HUES6 (cell line): ENCODE measurements around the gene RAB8B.
"Not testable (repeated sequence)": the region's sequence is repeated elsewhere in the genome, so short reads cannot be mapped to it uniquely, and the experiment has no call there.

Source experiments
- H3K27ac ChIP-seq: 2 replicates; pipeline ENCODE4 v1.7.0; 2013; ENCODE audit warnings: low read depth, mild to moderate bottlenecking, low read length, inconsistent platforms
- H3K27me3 ChIP-seq: 2 replicates; pipeline ENCODE4 v1.6.1; 2013; ENCODE audit warnings: low read length; ENCODE audit not compliant: control insufficient read depth, insufficient read depth
- H3K36me3 ChIP-seq: 2 replicates; pipeline ENCODE4 v1.6.1; 2013; ENCODE audit warnings: low read length; ENCODE audit not compliant: control insufficient read depth, insufficient read depth
- H3K4me1 ChIP-seq: 2 replicates; pipeline ENCODE4 v1.6.1; 2013; ENCODE audit warnings: low read length; ENCODE audit not compliant: control insufficient read depth, insufficient read depth
- H3K4me3 ChIP-seq: 2 replicates; pipeline ENCODE4 v1.5.1; 2013; ENCODE audit warnings: low read depth, low read length
- H3K9ac ChIP-seq: one replicate; pipeline ENCODE4 v1.6.1; 2013; ENCODE audit warnings: mild to moderate bottlenecking, low read length
- H3K9me3 ChIP-seq: 2 replicates; pipeline ENCODE4 v1.6.1; 2013; ENCODE audit warnings: low read depth, low read length; ENCODE audit not compliant: control insufficient read depth, insufficient read depth

The RAB8B gene

GRCh38 chr15:63194880-63195568 lies 5.6 kb downstream of the RAB8B start:
- H3K27ac ChIP-seq = no peak overlapping the region

GRCh38 chr15:63195569-63196015 lies 6.2 kb downstream of the RAB8B start:
- peaks cover 50% of the 10 kb centered on the region for H3K4me1 ChIP-seq
- H3K9ac ChIP-seq = no peak overlapping the region
- H3K4me3 ChIP-seq = no peak overlapping the region
- H3K36me3 ChIP-seq = no peaks in the 10 kb centered on the region
- H3K9me3 ChIP-seq = no peaks in the 10 kb centered on the region
- H3K27me3 ChIP-seq = no peaks in the 10 kb centered on the region
- no peak overlapping the region for H3K27ac ChIP-seq

More at GRCh38 chr15:63194880-63195568, 5.6 kb downstream of the RAB8B start:
- Histone ChIP-seq H3K36me3 (no peaks in the 10 kb centered on the region), H3K9me3 (no peaks in the 10 kb centered on the region), H3K27me3 (no peaks in the 10 kb centered on the region), H3K4me1 (peaks cover 56% of the 10 kb centered on the region), H3K4me3 (no peak overlapping the region), H3K9ac (no peak overlapping the region)

DNA sequence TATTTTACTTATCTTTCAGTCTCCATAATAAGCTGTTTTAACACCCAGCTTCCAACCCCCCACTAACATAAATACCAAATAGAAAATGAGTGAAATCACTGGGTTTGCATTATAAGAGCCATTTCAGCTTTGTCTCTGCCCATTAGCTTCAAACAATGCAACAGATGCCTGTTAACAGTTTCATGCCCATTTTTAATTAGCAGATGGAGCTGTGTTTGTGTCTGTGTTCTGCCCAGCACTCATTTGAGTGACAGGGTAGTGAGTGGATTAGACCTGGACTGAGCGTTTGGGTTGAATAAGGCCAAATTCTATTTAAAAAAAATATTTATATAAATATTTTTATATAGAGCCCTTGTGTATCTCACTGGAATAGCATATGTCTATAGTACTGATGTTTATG lies 7.4 kb downstream of the RAB8B start:
- Histone ChIP-seq H3K36me3 (0 out of 2 replicates have a peak, but pooled peaks cover 3% of the 10 kb centered on the region), H3K9ac (no peak overlapping the region), H3K4me1 (peaks cover 44% of the 10 kb centered on the region), H3K9me3 (no peaks in the 10 kb centered on the region), H3K4me3 (no peak overlapping the region), H3K27ac (no peak overlapping the region), H3K27me3 (no peaks in the 10 kb centered on the region)

- H3K36me3 ChIP-seq = 0 out of 2 replicates have a peak, but pooled peaks cover 3% of the 10 kb centered on the region
- no peak overlapping the region for H3K27ac ChIP-seq
- H3K9ac ChIP-seq = no peak overlapping the region
- H3K9me3 ChIP-seq = no peaks in the 10 kb centered on the region
- H3K27me3 ChIP-seq = no peaks in the 10 kb centered on the region
- peaks cover 43% of the 10 kb centered on the region for H3K4me1 ChIP-seq
- no peak overlapping the region for H3K4me3 ChIP-seq
Observed at GRCh38 chr15:63197626-63198025, 8.2 kb downstream of the RAB8B start.

DNA sequence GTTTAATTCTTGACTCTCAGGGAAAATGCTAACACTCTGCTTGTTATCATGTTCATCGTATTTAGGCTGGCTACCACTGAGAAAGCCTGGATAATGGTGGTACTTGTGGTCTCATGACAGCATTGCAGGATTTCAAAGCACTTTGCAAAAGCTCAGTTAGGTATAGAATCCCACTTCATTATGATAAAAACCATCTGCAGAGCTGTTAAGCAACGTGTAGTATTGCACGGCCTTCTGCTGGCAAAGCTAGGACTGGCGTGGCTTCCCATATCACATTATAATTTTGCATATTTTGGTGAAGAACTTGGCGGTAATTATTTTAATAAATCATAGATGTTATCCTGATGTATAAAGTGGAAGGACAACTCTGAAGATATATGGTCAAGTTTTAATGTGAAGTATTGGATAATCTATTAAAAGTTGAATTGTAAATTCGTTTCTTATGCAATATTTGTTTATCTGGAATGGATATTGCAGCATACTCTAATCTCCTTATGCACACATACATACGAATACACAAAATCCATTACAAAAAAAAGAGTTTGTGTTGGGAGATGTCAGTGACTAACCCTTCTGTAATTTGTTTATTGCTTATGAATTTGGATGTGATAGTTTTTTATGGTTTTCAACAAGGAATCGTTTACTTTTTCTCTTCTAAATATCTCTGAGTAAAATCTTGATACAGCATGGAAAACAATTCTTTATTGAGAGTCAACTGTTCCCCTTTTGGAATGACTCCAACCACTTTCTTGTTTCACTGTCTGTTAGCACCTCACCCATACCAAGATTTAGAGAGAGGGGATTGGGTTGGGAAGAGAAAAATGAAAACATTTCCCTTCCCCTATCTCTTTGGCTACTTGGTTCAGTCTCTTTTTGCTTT lies 9.2 kb downstream of the RAB8B start:
- H3K4me3 ChIP-seq = no peak overlapping the region
- H3K27ac ChIP-seq = no peak overlapping the region
- H3K27me3 ChIP-seq = no peaks in the 10 kb centered on the region
- H3K4me1 ChIP-seq = peaks cover 43% of the 10 kb centered on the region
- H3K9me3 ChIP-seq = no peaks in the 10 kb centered on the region
- no peak overlapping the region for H3K9ac ChIP-seq
- 0 out of 2 replicates have a peak, but pooled peaks cover 3% of the 10 kb centered on the region for H3K36me3 ChIP-seq

DNA sequence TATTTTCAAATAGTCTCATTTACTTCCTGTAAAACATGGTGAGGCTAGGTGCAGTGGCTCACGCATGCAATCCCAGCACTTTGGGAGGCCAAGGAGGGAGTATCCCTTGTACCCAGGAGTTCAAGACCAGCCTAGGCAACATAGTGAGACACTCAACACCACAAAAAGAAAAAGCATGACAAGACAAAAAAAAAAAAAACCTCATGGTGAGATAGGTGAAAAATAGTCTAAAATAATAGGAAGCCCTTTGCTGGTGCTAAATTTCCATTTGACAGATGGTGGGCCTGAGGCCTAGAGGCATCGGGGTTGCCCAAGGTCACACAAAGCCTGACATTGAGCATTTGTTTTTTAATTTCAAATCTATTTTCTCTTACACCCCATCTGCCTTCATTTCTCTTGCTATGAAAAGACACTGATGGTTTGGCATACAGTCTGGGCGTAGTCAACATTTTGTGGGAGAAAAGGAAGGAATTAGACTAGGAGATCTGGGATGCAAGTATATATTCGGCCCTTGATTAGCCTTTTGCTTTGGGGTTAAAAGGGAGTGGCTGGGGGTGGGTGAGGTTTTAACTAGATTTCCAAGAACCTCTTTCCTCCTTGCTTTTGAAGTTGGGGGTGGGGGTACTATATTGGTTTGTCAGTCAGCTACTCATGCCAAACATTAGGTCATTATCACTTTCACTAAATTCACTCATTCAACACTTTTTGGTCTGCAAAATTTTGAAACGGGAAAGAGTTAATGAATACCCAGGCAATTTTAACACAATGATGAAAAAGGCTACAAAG lies 11.3 kb downstream of the RAB8B start:
- Histone ChIP-seq H3K36me3 (0 out of 2 replicates have a peak, but pooled peaks cover 3% of the 10 kb centered on the region), H3K4me1 (peaks cover 35% of the 10 kb centered on the region), H3K4me3 (no peak overlapping the region), H3K27me3 (no peaks in the 10 kb centered on the region), H3K9ac (no peak overlapping the region), H3K27ac (no peak overlapping the region), H3K9me3 (no peaks in the 10 kb centered on the region)

GRCh38 chr15:63202861-63203260 lies 13.5 kb downstream of the RAB8B start:
- Histone ChIP-seq H3K27ac (no peak overlapping the region), H3K9me3 (no peaks in the 10 kb centered on the region), H3K4me3 (no peak overlapping the region), H3K36me3 (0 out of 2 replicates have a peak, but pooled peaks cover 3% of the 10 kb centered on the region), H3K9ac (no peak overlapping the region), H3K4me1 (peaks cover 15% of the 10 kb centered on the region), H3K27me3 (no peaks in the 10 kb centered on the region)

- H3K36me3 ChIP-seq = 0 out of 2 replicates have a peak, but pooled peaks cover 3% of the 10 kb centered on the region
- no peak overlapping the region for H3K4me3 ChIP-seq
- H3K4me1 ChIP-seq = peaks cover 8% of the 10 kb centered on the region; the same call in 1 of the 2 replicates
- H3K27ac ChIP-seq = no peak overlapping the region
- H3K9ac ChIP-seq = no peak overlapping the region
- H3K27me3 ChIP-seq = no peaks in the 10 kb centered on the region
- H3K9me3 ChIP-seq = no peaks in the 10 kb centered on the region
Observed at GRCh38 chr15:63203451-63204090, 14.2 kb downstream of the RAB8B start.

- H3K4me1 ChIP-seq = peaks cover 16% of the 10 kb centered on the region
- H3K4me3 ChIP-seq = no peak overlapping the region
- H3K36me3 ChIP-seq = 0 out of 2 replicates have a peak, but pooled peaks cover 3% of the 10 kb centered on the region
- no peak overlapping the region for H3K9ac ChIP-seq
- H3K27me3 ChIP-seq = no peaks in the 10 kb centered on the region
- H3K27ac ChIP-seq = no peak overlapping the region
- no peaks in the 10 kb centered on the region for H3K9me3 ChIP-seq
Observed at GRCh38 chr15:63206079-63206478, 16.7 kb downstream of the RAB8B start.

- H3K4me3 ChIP-seq, H3K36me3 ChIP-seq, H3K9ac ChIP-seq, H3K9me3 ChIP-seq, H3K27ac ChIP-seq, H3K27me3 ChIP-seq: not testable (repeated sequence)
- H3K4me1 ChIP-seq = peaks cover 16% of the 10 kb centered on the region
Observed at GRCh38 chr15:63208824-63209223, 19.4 kb downstream of the RAB8B start.
